ENCODE data around the gene NUP98. TPM values are rescaled to one million over a fixed set of nuclear protein-coding genes. Genes with fewer than 3 reads are reported as not detected.

The NUP98 gene
- polyA plus RNA-seq, 1 experiment, result 145 TPM

- H3K4me3 ChIP-seq (ENCODE audit: low read depth, low read length), result no peak overlapping the region
- no peak for DNase-seq (ENCODE audit: low read depth)
- no peak for TF ChIP-seq CTCF (IDR thresholded peaks at IDR 0.05; ENCODE audit: insufficient read depth, low read depth, low read length)
- POLR2A ChIA-PET, result no interaction called here
- CTCF ChIA-PET, result interaction anchor here (1.2 to 2.4 kb wide), 2 partner anchors 17 to 45 kb away, joined by 3 to 10 read pairs; no protein-coding TSS in a partner anchor
- H3K36me3 ChIP-seq (ENCODE audit: control insufficient read depth, insufficient read depth, low read length), result no peaks in the 10 kb centered on the region
- no peaks in the 10 kb centered on the region for H3K27me3 ChIP-seq (ENCODE audit: control insufficient read depth, insufficient read depth, low read length)
Measured at GRCh38 chr11:3626250-3626960, 170.9 kb downstream of the NUP98 start.

Small RNA genes within 50 kb of the gene (small RNA-seq; reads per million reads assigned to genes)
- not detected for gene RF00019 (ENCODE audit: insufficient read length, low read depth, low replicate concordance)
- not detected for gene RNU6-1143P (ENCODE audit: insufficient read length, low read depth, low replicate concordance)
- not detected for gene RNU7-50P (ENCODE audit: insufficient read length, low read depth, low replicate concordance)

Other genes with a start within 250 kb of the NUP98 start
- 0.28 and 0.38 TPM in 2 replicates for gene ART5, start 155.6 kb downstream of the NUP98 start, polyA plus RNA-seq (2011; rRNA removed)
- gene ART1, start 152.4 kb downstream of the NUP98 start, polyA plus RNA-seq (2011; rRNA removed), result not detected in 2 replicates
- gene CHRNA10, start 126.2 kb downstream of the NUP98 start, polyA plus RNA-seq (2011; rRNA removed), result 0.49 and 0.63 TPM in 2 replicates
- gene PGAP2, start 11.0 kb upstream of the NUP98 start, polyA plus RNA-seq (2011; rRNA removed), result 22.3 and 34.9 TPM in 2 replicates
- gene RHOG, start 43.4 kb upstream of the NUP98 start, polyA plus RNA-seq (2011; rRNA removed), result 61.2 and 96.8 TPM in 2 replicates
- 24.4 and 54.6 TPM in 2 replicates for gene STIM1, start 58.1 kb upstream of the NUP98 start, polyA plus RNA-seq (2011; rRNA removed)